ENCODE results near the gene GABPB1. TPM values are rescaled to one million over a fixed set of nuclear protein-coding genes. Genes with fewer than 3 reads are reported as not detected.
A peak's percentile ranks its signal among the peaks of the same experiment; 100 is the strongest.

The GABPB1 gene
- total RNA-seq, 5 donors from 2014 or later (not counting 1 experiment from before 2014, with no cell fraction given) = 15.4 to 21.6 (median 19.5) TPM

DNA sequence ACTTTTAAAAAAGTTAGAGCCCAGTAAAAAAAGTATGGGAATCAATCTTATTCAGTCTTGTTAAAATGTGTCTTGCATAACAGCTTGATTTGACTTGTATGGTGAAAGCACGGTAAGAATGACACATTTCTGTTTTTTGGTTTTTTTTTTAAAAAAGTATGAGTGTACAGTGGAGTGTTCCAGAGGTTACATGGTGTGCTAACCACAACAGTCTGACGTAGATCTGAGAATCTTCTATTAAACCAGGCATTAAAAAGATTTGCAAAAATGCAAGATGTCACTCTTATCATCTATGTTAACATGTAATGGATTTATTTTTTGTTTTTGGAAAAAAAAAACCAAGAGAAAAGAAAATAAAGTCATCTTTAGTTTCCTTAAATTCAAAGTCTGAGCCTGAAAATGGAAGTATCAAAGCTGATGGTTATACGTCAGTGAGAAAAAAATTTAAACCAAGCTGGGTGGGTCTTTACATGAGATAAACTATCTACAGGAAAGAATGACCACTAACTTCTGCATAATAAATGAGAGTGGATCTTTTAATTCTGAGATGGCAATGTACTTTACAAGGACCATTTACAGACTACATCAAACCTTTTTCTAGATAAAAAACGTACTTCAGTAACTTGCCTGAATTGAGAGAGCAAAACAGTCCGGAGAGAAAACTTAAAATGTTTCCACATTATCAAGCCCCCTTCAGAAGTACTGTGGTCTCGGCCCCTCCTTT is 1.6 kb downstream of the GABPB1 start:
- Mint-ChIP-seq H3K4me1 (peaks cover 54 to 69% (median 62%) of the 10 kb centered on the region in 3 donors), H3K27me3 (peaks cover 0 to 2% of the 10 kb centered on the region in 2 donors), H3K9me3 (no peaks in the 10 kb centered on the region), H3K4me3 (peak overlapping the region; percentile 97 to 98 (median 98)), H3K27ac (peak overlapping the region; percentile 98 to 99), H3K36me3 (peaks cover 21% of the 10 kb centered on the region)
- ATAC-seq (replicated peaks in 1 of 4) (peak in 3 of 4 experiments; percentile 16 to 70 (median 20)), DNase-seq (peak in 12 of 35 experiments; percentile 11 to 82 (median 22))
- Histone ChIP-seq H3K9me3 (no peaks in the 10 kb centered on the region), H3K27me3 (replicated peaks in 1 of 2; ENCODE audit: control insufficient read depth in 2 of 2, extremely low read depth in 1 of 2, insufficient read depth in 2 of 2, low read length in 1 of 2) (no peaks in the 10 kb centered on the region), H3K36me3 (ENCODE audit: control insufficient read depth in 2 of 2, extremely low read depth in 1 of 2, insufficient read depth in 1 of 2, low read length in 1 of 2) (peaks cover 0 to 2% of the 10 kb centered on the region in 2 donors), H3K4me1 (ENCODE audit: control insufficient read depth in 1 of 2, extremely low read depth in 1 of 2, insufficient read depth in 2 of 2, low read length in 2 of 2) (peaks cover 27 to 41% of the 10 kb centered on the region in 2 experiments), H3K4me3 (ENCODE audit: control insufficient read depth in 1 of 2, extremely low read depth in 1 of 2, low read length in 1 of 2) (peak overlapping the region; percentile 75 to 99), H3K27ac (ENCODE audit: low read length) (peak overlapping the region; percentile 99)
- WGBS (ENCODE audit: insufficient coverage) = 0% methylated on average over 2 of the region's 6 CpGs
- POLR2A ChIA-PET = interaction anchor here (0.5 to 1.3 kb wide), 9 partner anchors 8 to 1476 kb away, joined by 3 to 4 read pairs (median 3); partner anchors contain the start of genes COPS2 (in 1 of the 2), EID1 (in 1 of the 2) and USP8 (in 1 of the 2)
- CTCF ChIA-PET = interaction anchor here in 1 of 2 donors (0.6 to 1.1 kb wide), 6 partner anchors 34 to 1542 kb away, joined by 3 to 4 read pairs (median 3); partner anchors contain the start of gene CEP152

DNA sequence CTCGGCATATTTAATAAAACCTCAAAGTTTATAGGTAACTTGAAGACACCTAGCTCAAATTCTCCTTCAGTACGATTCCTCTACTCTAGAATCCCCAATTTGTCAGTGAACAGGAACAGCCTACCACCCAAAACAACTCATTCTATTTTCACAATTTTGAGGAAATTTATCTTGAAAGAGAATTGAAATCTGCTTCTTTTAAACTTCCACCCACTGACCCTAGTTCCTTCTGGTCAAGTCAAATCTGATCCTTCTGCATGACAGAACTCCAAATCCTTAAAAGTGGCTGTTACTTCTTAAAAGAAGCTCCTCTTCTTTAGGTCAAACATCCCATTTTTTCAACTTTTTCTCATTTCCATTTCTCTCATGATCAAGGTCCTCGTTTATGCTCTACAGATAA is 4.4 kb downstream of the GABPB1 start:
- Histone ChIP-seq H3K9me3 (no peaks in the 10 kb centered on the region), H3K4me3 (ENCODE audit: control insufficient read depth in 1 of 2, extremely low read depth in 1 of 2, low read length in 1 of 2) (peak overlapping the region in 1 of 2 donors; percentile 99), H3K4me1 (ENCODE audit: control insufficient read depth in 1 of 2, extremely low read depth in 1 of 2, insufficient read depth in 2 of 2, low read length in 2 of 2) (peaks cover 25 to 26% of the 10 kb centered on the region in 2 experiments), H3K27me3 (replicated peaks in 1 of 2; ENCODE audit: control insufficient read depth in 2 of 2, extremely low read depth in 1 of 2, insufficient read depth in 2 of 2, low read length in 1 of 2) (no peaks in the 10 kb centered on the region), H3K36me3 (ENCODE audit: control insufficient read depth in 2 of 2, extremely low read depth in 1 of 2, insufficient read depth in 1 of 2, low read length in 1 of 2) (no peaks in the 10 kb centered on the region), H3K27ac (ENCODE audit: low read length) (peak overlapping the region; percentile 99)
- H3K36me3 Mint-ChIP-seq = peaks cover 15% of the 10 kb centered on the region
- ChIA-PET CTCF (interaction anchor here (1.0 to 2.0 kb wide), 2 partner anchors 35 to 44 kb away, joined by 6 to 8 read pairs; no protein-coding TSS in a partner anchor), POLR2A (interaction anchor here (0.6 to 2.0 kb wide), 6 partner anchors 8 to 1253 kb away, joined by 3 to 6 read pairs (median 4); no protein-coding TSS in a partner anchor)
- H3K27me3 Mint-ChIP-seq = peaks cover 0 to 2% of the 10 kb centered on the region in 2 donors
- WGBS (ENCODE audit: insufficient coverage) = 0% methylated on average over 1 of the region's 3 CpGs
- H3K4me3 Mint-ChIP-seq = peak overlapping the region; percentile 97 to 98 (median 98)
- no peak for DNase-seq
- ATAC-seq (replicated peaks in 1 of 4) = no peak
- no peaks in the 10 kb centered on the region for H3K9me3 Mint-ChIP-seq
- H3K27ac Mint-ChIP-seq = peak overlapping the region; percentile 98 to 99
- H3K4me1 Mint-ChIP-seq = peaks cover 51 to 70% (median 62%) of the 10 kb centered on the region in 3 donors

DNA sequence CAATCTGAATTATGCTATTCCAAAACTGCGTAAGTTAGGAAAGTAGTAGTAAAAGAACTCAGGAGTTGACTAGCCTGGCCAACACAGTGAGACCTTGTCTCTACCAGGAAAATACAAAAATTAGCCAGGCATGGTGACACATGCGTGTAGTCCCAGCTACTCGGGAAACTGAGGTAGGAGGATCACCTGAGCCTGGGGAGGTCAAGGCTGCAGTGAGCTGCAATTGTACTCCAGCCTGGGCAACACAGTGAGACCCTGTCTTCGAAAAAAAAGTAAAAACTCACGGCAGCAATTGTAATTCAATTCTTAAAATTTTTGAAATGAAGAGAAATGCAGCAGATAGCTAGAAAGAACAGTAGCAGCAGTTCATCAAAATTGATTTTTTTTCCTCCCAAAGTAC is 9.7 kb downstream of the GABPB1 start:
- Histone ChIP-seq H3K36me3 (ENCODE audit: control insufficient read depth in 2 of 2, extremely low read depth in 1 of 2, insufficient read depth in 1 of 2, low read length in 1 of 2) (no peaks in the 10 kb centered on the region), H3K27me3 (replicated peaks in 1 of 2; ENCODE audit: control insufficient read depth in 2 of 2, extremely low read depth in 1 of 2, insufficient read depth in 2 of 2, low read length in 1 of 2) (no peaks in the 10 kb centered on the region), H3K9me3 (no peaks in the 10 kb centered on the region), H3K27ac (ENCODE audit: low read length) (no peak overlapping the region), H3K4me1 (ENCODE audit: control insufficient read depth in 1 of 2, extremely low read depth in 1 of 2, insufficient read depth in 2 of 2, low read length in 2 of 2) (peaks cover 11 to 12% of the 10 kb centered on the region in 2 experiments), H3K4me3 (ENCODE audit: control insufficient read depth in 1 of 2, extremely low read depth in 1 of 2, low read length in 1 of 2) (no peak overlapping the region)
- peaks cover 14% of the 10 kb centered on the region for H3K36me3 Mint-ChIP-seq
- ChIA-PET POLR2A (interaction anchor here (0.6 to 0.9 kb wide), 3 partner anchors 8 to 388 kb away, joined by 3 to 5 read pairs (median 4); no protein-coding TSS in a partner anchor), CTCF (no interaction called here)
- H3K4me1 Mint-ChIP-seq = peaks cover 46 to 58% (median 56%) of the 10 kb centered on the region in 3 donors
- H3K4me3 Mint-ChIP-seq = no peak overlapping the region
- no CpG with 5 or more reads among the region's 5 CpGs for WGBS (ENCODE audit: insufficient coverage)
- no peaks in the 10 kb centered on the region for H3K9me3 Mint-ChIP-seq
- H3K27me3 Mint-ChIP-seq = no peaks in the 10 kb centered on the region
- ATAC-seq (replicated peaks in 1 of 4) (no peak), DNase-seq (no peak)
- no peak overlapping the region for H3K27ac Mint-ChIP-seq

DNA sequence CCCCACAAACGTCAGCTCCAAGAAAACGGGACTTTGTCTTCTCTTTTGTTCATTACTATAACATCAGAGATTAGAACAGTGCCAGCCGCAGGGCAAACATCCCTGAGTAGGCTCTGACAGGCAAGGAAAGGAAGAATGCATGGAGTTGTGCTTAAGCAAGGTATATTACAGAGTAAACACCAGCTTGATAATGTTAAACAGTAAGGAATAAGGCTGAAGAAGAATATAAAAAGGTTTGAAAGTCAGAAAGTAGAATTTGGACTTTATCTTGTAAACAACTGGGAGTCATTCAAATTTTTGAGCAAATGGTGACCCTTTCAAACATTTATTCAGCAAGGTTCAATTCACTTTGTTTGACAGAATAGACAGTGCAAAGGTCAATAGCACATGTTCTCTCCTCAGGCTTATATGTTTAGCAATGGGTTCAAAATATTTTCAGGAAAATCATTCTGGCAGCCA is 11.0 kb downstream of the GABPB1 start:
- CTCF ChIA-PET = interaction anchor here in 1 of 2 donors (1.0 kb wide), 1 partner anchor 28 kb away, joined by 4 read pairs; no protein-coding TSS in a partner anchor

DNA sequence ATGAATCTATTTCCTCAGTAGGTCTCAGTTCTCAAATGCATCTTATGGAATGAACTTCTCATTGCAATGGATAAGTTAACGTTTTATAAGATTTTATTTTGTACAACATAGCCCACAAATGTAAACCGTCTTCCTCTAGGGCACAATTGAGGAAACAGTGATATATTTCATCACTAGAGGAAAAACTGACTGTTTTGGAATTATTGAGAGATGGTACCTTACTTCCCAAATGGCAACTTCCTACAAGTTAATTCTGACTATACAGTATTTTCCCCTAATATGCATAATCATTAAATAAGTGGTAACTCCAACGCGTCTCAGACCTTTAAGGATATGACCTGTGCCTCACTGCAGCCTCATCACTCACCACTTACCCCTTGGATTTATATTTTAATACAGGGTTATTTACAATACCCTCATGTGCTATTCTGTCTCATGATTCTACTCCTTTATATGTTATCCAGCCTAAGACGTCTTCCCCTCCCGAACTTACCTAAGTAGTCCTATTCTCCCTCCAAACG is 13.3 kb downstream of the GABPB1 start:
- WGBS (ENCODE audit: insufficient coverage) = 96% methylated on average over 3 of the region's 7 CpGs
- Mint-ChIP-seq H3K27me3 (no peaks in the 10 kb centered on the region), H3K4me1 (peaks cover 26 to 46% (median 40%) of the 10 kb centered on the region in 3 donors), H3K4me3 (no peak overlapping the region), H3K36me3 (peaks cover 25% of the 10 kb centered on the region), H3K27ac (no peak overlapping the region), H3K9me3 (no peaks in the 10 kb centered on the region)
- Histone ChIP-seq H3K27ac (ENCODE audit: low read length) (no peak overlapping the region), H3K27me3 (replicated peaks in 1 of 2; ENCODE audit: control insufficient read depth in 2 of 2, extremely low read depth in 1 of 2, insufficient read depth in 2 of 2, low read length in 1 of 2) (no peaks in the 10 kb centered on the region), H3K9me3 (no peaks in the 10 kb centered on the region), H3K4me1 (ENCODE audit: control insufficient read depth in 1 of 2, extremely low read depth in 1 of 2, insufficient read depth in 2 of 2, low read length in 2 of 2) (peaks cover 0 to 6% of the 10 kb centered on the region in 2 experiments), H3K36me3 (ENCODE audit: control insufficient read depth in 2 of 2, extremely low read depth in 1 of 2, insufficient read depth in 1 of 2, low read length in 1 of 2) (no peaks in the 10 kb centered on the region), H3K4me3 (ENCODE audit: control insufficient read depth in 1 of 2, extremely low read depth in 1 of 2, low read length in 1 of 2) (no peak overlapping the region)
- ATAC-seq (replicated peaks in 1 of 4) (no peak), DNase-seq (no peak)
- POLR2A ChIA-PET = interaction anchor here (0.6 kb wide), 2 partner anchors 12 to 83 kb away, joined by 3 to 5 read pairs; no protein-coding TSS in a partner anchor
- CTCF ChIA-PET = no interaction called here

More for the DNA sequence above, 11.0 kb downstream of the GABPB1 start:
- Mint-ChIP-seq H3K4me3 (no peak overlapping the region), H3K27me3 (no peaks in the 10 kb centered on the region), H3K36me3 (peaks cover 19% of the 10 kb centered on the region), H3K27ac (no peak overlapping the region), H3K9me3 (no peaks in the 10 kb centered on the region), H3K4me1 (peaks cover 33 to 52% (median 49%) of the 10 kb centered on the region in 3 donors)
- H3K27me3 ChIP-seq (replicated peaks in 1 of 2; ENCODE audit: control insufficient read depth in 2 of 2, extremely low read depth in 1 of 2, insufficient read depth in 2 of 2, low read length in 1 of 2) = no peaks in the 10 kb centered on the region
- no peaks in the 10 kb centered on the region for H3K36me3 ChIP-seq (ENCODE audit: control insufficient read depth in 2 of 2, extremely low read depth in 1 of 2, insufficient read depth in 1 of 2, low read length in 1 of 2)
- DNase-seq (no peak), ATAC-seq (replicated peaks in 1 of 4) (no peak)
- H3K4me3 ChIP-seq (ENCODE audit: control insufficient read depth in 1 of 2, extremely low read depth in 1 of 2, low read length in 1 of 2) = no peak overlapping the region
- no peak overlapping the region for H3K27ac ChIP-seq (ENCODE audit: low read length)
- POLR2A ChIA-PET = no interaction called here
- WGBS (ENCODE audit: insufficient coverage) = 100% methylated on average over 2 of the region's 3 CpGs
- H3K4me1 ChIP-seq (ENCODE audit: control insufficient read depth in 1 of 2, extremely low read depth in 1 of 2, insufficient read depth in 2 of 2, low read length in 2 of 2) = peaks cover under 1 to 11% of the 10 kb centered on the region in 2 experiments
- H3K9me3 ChIP-seq = no peaks in the 10 kb centered on the region

DNA sequence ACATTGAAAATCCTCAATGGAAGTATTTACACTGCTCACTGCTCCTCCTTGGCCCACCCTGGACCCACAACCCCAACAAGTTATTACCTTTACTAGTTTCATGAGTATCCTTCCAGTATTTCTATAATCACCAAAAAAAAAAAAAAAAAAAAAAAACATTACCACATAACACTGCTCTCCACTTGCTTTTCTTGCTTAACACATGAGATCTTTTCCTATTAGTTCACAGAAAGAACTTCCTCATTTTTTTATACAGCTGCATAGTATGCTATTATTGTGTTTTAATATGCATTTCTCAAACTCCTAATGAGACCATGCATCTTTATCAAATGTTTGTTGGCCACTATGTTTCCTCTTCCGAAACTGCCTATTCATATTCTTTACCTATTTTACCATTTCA is 14.6 kb downstream of the GABPB1 start:
- CTCF ChIA-PET = no interaction called here
- peaks cover 21% of the 10 kb centered on the region for H3K36me3 Mint-ChIP-seq
- no peak for ATAC-seq (replicated peaks in 1 of 4)

More for the DNA sequence above, 14.6 kb downstream of the GABPB1 start:
- Mint-ChIP-seq H3K4me1 (peaks cover 16 to 37% (median 31%) of the 10 kb centered on the region in 3 donors), H3K27ac (no peak overlapping the region), H3K27me3 (no peaks in the 10 kb centered on the region), H3K9me3 (no peaks in the 10 kb centered on the region), H3K4me3 (no peak overlapping the region)
- no peak for DNase-seq
- Histone ChIP-seq H3K27ac (ENCODE audit: low read length) (no peak overlapping the region), H3K4me1 (ENCODE audit: control insufficient read depth in 1 of 2, extremely low read depth in 1 of 2, insufficient read depth in 2 of 2, low read length in 2 of 2) (peaks cover 0 to 6% of the 10 kb centered on the region in 2 experiments), H3K36me3 (ENCODE audit: control insufficient read depth in 2 of 2, extremely low read depth in 1 of 2, insufficient read depth in 1 of 2, low read length in 1 of 2) (no peaks in the 10 kb centered on the region), H3K4me3 (ENCODE audit: control insufficient read depth in 1 of 2, extremely low read depth in 1 of 2, low read length in 1 of 2) (no peak overlapping the region), H3K9me3 (no peaks in the 10 kb centered on the region), H3K27me3 (replicated peaks in 1 of 2; ENCODE audit: control insufficient read depth in 2 of 2, extremely low read depth in 1 of 2, insufficient read depth in 2 of 2, low read length in 1 of 2) (no peaks in the 10 kb centered on the region)
- POLR2A ChIA-PET = interaction anchor here (0.7 to 1.6 kb wide), 3 partner anchors 11 to 99 kb away, joined by 5 to 7 read pairs (median 6); no protein-coding TSS in a partner anchor
- WGBS (ENCODE audit: insufficient coverage) = no CpG with 5 or more reads among the region's 1 CpG
